HG03103 (cell line): ENCODE results near the gene PPP1R37.

ENCODE experiments used
- ATAC-seq: cut with Tn5 transposase; IDR thresholded peaks from one replicate; pipeline ENCODE4 v1.9.1; 2021; ENCODE audit warnings: low read depth; ENCODE audit not compliant: unreplicated experiment

PPP1R37 gene

DNA sequence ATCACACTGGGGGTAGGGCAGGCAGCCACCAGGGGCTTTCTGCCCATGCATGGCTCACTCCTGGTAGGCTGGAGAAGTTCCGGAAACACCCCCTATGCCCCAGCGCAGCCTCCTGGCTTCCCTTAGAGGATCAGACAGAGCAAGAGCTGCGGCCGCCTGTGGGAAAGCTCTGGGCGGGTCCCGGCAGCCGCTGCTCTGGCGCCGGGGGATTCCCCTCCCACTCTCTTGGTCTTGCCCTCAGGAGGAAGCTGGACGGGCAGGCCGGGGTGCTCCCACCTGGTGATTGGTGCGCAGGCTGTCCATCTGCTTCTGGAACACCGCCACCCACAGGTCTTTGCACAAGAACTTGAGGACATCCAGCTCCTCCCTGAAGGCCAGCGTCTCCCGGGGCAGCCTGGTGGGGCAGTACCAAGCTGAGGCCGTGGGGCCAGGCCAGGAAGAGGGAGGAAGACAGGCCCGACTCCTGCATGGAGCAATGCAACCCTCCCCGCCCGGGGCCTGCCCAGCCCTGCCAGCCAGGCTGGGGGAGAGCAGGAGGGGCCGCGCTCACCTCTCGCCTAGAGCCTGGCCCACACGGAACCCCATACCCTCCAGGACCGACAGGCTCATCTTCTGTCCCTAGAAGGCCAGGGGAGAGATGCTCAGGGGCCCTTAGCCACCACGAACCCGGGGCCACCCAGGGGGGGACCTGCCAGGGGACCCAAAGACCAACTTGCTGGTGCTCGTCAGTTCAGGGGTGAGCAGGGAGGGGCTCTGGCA lies 71.8 kb downstream of the PPP1R37 start:
- no peak for ATAC-seq

DNA sequence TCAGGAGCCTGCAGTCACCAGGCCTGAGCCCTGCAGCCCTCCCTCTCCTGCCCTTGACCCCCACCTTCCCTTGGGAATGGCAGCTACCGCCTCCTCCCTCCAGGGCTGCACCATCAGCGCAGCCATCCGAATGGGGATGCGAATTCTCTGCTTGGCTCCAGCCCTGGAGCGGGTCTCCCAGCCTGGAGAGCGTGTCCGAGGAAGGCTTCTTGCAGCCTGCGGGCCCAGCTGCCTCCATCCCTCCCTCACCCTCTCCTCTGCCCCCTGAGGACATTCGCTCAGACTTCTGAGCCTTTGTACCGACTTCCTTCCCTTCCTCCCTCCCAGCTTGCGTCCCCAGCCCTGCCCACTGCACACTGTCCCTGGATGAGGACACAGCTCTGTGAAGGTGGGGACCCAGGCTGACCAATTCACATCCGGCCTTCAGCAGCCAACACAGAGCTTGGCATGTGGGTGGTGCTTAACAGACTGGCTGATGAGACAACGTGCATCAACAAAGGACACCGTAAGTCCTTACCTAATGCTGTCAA lies 73.8 kb downstream of the PPP1R37 start:
- no peak for ATAC-seq

DNA sequence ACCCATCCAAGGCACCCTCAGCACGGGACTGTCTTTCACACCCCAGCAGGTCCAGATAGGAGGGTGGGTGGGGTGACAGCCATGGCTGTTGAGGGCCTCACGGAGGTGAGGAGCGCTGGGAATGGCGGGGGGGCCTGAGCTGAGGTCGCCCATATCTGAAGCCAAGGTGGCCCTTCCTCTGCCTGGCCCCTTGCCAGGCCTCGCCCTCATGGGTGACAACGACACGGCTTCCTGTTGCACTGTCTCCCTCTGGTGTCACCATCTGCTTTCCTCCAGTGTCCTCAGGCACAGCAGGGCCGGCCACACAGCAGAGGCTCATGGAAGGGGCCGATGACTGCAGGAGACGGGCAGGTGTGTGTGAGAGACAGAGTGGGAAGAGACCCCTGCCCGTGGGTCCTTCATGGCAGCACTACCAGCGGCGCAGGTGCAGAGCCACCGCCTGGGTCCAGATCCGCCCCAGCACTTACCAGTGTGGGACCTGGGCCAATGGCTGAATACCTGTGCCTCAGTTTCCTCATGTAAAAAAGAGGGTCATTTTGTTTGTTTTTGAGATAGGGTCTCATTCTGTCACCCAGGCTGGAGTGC lies 75.9 kb downstream of the PPP1R37 start:
- no peak for ATAC-seq

DNA sequence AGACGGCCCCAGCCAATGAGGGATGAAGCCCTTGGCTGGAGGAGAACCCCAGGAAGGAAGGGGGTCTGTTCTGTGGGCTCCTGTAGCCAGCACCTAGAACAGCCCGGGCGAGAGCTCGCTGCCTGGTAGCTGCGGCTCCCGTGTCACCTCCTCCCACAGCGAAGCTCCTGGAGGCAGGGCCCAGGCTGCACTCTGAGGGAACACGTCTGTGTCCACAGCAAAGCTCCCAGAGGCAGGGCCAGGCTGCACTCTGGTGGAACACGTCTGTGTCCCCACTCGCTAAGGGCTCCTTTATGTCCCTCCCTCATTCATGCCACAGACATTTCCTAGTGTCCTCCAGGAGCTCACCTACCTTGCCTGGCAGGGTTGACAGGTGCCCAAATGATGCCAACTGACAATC lies 76.6 kb downstream of the PPP1R37 start:
- ATAC-seq, result no peak

- no peak for ATAC-seq
Observed at GRCh38 chr19:45170146-45171106, 77.4 kb downstream of the PPP1R37 start.

- ATAC-seq, result no peak
Observed at GRCh38 chr19:45171211-45171623, 78.2 kb downstream of the PPP1R37 start.

- no peak for ATAC-seq
Observed at GRCh38 chr19:45172173-45172572, 79.2 kb downstream of the PPP1R37 start.

DNA sequence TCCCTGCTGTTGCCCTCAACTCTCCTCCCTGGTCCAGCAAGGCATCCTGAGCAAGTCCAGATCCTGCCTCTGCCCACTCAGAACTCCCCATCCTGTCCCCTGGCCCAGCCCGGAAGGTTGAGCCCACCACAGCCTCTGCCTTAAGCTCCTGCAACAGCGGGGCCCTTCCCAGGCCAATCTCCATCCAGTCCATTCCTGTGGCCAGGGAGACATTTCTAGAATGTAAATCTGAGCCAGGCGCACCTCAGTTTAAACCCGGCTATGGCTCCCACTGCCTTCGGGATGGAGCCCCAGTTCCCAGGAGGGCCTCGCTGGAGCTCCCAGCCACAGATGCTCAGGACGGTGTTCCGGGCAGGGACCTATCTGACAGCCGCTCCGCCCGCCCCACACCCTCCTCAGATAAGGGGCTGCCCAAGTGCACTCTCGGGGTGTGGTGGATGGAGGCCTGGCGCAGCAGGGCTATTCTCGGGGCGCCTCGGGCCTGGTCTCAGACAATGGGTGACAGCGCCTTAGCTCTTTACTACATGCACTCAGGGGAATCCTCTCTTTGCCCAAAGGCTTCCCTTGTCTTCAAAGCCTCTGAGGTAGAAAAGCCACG lies 79.7 kb downstream of the PPP1R37 start:
- no peak for ATAC-seq

GRCh38 chr19:45173816-45174215 lies 80.8 kb downstream of the PPP1R37 start:
- ATAC-seq, result no peak

DNA sequence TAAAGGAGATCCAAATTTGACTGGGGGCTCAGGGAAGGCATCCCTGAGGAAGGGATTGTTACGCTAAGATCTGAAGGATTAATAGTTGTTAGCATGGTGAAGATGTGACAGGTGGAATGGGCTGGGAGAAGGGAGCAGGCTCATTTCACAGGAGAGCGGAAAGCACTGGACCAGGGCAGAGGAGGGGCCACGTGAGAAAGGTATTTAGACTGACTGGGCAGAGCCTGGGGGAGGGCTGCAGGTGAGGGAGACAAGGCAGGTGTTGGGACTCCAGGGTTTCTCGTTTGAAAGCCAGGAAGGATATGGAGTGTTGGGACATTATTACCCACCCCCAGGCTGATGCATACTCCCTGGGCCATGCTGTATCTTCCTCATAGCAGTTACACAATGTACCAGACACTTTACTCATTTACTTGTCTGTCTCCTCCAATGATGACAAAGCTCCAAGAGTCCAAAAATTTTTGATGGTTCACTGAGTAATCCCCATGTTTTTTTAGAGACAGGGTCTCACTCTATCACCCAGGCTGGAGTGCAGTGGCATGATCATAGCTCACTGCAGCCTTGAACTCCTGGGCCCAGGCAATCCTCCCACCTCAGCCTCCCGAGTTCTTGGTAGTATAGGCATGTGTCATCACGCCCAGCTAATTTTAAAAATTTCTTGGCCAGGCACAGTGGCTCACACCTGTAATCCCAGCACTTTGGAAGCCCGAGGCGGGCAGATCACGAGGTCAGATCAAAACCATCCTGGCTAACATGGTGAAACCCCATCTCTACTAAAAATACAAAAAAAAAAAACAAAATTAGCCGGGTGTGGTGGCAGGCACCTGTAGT lies 82.8 kb downstream of the PPP1R37 start:
- no peak for ATAC-seq

DNA sequence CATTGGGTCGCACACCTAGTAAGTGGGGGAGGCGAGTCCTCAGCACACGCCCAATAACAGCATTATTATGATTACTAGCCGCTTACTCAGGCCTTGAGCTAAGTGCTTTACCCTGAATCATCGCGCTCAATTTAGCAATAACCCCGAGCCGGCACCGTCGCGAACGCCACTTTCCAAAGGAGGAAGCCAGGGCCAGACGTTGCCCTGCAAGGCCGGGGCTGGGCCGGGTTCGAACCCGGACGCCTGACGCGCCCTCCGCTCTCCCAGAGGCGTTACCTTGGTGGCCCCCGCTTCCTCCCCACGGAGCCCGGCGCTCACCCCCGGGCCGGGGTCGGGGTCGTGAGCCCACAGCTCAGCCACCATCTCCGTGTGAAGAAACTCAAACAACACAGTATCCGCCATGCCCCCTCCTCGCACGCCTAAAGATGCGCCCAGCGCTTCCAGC lies 84.9 kb downstream of the PPP1R37 start, which contains the start of gene TRAPPC6A:
Gene TRAPPC6A (minus strand): TSS at position 421 of the 445 bp plus-strand sequence. CDS start 19 bp downstream, at position 402.
- ATAC-seq, result no peak

DNA sequence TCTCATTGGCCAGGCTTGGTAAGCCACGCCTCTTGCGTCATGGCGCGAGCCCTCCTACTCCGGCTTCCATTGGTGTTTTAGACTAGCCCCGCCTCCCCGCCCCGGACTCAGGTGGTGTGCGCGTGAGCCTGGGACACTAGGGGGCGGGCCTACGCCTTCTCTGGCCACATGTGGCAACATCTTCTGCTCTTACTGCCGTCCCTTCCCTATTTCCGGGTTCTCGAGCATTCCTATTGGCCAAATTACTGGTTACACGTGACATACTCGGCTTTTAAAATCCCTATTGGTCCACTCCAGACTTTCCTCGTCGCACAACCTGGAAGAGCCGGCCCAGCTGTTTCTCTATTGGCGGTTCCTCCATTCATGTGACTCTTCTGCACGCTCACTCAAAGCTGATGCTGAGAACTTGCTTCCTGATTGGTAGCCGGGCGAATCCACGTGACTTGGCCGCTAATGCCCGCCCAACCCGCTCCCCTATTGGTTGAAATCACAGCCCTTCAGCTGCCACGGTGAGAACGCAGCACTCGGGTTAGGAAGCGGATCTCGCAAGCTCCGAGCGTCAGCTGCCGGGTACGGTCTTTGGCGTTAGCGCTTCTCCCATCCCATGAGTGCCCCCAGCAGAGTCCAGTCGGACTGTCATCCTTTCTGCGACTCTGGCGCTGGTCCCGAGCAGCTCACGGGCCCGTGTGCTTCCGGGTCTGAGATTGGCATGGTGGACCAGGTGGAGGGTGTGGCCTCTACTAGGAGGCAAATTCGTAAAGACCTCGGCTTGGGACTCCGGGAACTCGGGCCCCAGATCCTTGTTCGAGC lies 85.5 kb downstream of the PPP1R37 start, which contains the start of gene BLOC1S3:
Gene BLOC1S3 (plus strand): TSS at position 523 of the 810 bp plus-strand sequence. CDS start 513 bp downstream, outside the sequence.
- ATAC-seq, result peak; percentile 69

DNA sequence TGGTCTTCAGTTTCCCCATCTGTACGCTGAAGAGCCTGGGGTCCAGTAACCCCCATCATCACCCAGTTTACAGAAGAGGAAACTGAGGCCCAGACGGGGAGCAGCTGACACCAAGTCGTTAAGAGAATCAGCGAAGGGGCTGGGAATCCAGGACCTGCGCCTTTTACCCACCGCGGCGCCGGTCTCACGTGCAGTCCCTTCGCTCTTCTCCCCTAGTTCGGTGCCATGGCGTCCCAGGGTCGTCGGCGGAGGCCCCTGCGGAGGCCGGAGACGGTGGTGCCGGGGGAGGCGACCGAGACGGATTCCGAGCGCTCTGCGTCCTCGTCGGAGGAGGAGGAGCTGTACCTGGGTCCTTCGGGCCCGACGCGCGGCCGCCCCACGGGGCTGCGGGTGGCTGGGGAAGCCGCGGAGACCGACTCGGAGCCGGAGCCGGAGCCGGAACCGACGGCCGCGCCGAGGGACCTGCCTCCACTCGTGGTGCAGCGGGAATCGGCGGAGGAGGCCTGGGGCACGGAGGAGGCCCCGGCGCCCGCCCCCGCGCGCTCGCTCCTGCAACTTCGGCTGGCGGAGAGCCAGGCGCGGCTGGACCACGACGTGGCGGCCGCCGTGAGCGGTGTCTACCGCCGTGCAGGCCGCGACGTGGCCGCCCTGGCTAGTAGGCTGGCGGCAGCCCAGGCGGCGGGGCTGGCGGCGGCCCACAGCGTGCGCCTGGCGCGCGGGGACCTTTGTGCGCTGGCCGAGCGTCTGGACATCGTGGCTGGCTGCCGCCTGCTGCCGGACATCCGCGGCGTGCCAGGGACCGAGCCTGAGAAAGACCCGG lies 86.3 kb downstream of the PPP1R37 start:
- no peak for ATAC-seq

DNA sequence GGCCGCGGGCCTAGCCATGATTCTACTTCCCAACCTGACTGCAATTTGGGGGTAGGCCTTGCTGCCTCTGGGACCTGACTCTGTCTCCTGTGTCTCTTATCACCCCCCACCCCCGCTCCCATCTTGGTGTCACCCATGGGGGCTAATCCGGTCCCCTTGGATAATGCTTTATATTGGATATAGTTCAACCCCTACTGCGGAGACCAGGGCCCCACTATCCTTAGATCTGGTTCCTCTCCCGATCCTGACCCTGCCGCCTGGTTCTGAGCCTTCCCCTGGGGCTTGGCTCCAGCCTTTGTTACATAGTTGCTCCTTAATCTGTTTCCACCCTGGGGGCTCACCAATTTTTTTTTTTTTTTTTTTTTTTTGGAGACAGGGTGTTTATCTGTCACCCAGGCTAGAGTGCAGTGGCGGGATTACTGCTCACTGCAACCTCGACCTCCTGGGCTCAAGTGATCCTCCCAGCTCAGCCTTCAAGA lies 87.0 kb downstream of the PPP1R37 start:
- ATAC-seq, result no peak

DNA sequence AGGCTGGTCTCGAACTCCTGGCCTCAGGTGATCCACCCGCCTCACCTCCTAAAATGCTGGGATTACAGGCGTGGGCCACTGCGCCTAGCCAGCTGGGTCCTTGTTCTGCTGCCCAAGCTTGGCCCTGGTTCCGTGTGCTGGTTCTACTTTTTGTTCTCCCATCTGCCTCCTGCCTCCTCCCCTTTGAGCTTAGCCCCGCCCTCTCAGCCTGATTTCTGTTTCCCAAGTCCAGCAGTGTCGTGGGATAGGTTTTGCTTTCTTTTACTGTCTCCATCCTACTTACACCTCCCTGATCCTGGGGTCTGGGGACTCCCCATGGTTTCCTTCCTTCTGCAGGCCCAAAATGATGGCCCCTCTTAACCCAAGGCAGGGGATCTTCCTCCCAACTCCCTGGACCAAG lies 88.0 kb downstream of the PPP1R37 start:
- ATAC-seq, result no peak

DNA sequence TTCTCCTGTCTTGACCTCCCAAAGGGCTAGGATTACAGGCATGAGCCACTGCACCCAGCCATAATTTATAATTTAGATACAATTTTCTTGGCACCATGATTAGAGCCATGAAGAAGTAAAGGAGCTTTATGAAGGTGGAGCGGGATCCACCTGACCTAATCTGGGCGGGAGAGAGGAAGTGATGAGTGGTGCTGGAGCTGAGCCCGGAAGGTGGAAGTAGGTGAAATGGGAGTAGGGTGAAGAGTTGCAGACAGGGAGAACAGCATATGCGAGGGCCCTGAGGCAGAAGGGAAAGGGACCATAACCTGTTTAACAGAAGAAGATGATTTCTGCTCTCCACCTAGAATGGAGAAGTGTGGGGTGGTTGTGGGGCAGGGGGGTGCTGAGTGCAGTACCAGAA lies 89.8 kb downstream of the PPP1R37 start:
- no peak for ATAC-seq

DNA sequence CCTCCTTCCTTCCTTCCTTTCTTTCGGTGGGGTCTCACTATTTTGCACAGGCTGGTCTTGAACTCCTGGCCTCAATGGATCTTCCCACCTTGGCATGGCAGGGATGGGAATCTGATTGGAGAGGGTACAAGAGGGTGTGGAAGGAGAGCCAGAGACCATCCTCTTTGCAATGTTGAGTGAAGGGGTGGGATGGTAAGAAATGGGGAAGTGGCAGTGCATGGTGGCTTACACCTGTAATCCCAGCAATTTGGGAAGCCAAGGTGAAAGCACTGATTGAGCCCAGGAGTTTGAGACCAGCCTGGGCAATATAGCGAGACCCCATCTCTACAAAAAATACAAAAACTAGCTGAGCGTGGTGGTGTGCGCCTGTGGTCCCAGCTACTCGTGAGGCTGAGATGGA lies 91.1 kb downstream of the PPP1R37 start:
- ATAC-seq, result no peak
